Measurements from ENCODE around the gene MSLN.

The MSLN gene

DNA sequence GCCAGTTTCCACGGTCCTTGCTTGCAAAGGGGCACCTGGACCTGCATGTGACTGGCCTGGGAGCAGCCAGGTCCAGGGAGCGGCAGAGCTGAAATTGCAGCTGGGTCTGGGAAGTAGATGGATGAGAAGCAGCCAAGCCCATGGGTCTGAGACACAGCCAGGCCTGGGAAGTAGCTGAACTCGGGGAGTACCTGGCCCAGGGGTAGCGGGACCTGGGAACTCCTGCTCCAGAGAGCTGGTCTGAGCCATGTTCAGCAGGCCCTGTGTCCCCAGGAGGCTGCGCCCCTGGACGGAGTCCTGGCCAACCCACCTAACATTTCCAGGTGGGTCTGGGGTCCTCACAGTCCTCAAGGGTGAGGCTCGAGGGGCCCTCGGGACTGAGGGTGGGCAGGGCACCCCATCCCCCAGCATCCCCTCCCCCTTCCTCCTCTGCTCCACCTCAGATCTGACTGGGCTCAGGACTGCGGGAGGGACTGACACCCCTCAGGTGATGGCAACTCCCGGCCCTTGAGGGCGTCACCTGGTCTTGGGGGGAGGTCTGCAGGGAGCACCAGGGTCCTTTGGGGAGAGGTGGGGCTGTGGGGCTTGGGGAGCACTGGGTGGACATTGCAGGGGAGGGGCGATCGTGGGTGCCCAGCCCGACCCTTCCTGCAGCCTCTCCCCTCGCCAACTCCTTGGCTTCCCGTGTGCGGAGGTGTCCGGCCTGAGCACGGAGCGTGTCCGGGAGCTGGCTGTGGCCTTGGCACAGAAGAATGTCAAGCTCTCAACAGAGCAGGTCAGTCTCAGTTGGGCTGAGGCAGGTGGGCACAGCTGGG lies 3.0 kb downstream of the MSLN start:
- DNase-seq (ENCODE audit: low spot score), result no peak

GRCh38 chr16:764184-764750 lies 3.7 kb downstream of the MSLN start:
- TF ChIP-seq, protein P1, sequence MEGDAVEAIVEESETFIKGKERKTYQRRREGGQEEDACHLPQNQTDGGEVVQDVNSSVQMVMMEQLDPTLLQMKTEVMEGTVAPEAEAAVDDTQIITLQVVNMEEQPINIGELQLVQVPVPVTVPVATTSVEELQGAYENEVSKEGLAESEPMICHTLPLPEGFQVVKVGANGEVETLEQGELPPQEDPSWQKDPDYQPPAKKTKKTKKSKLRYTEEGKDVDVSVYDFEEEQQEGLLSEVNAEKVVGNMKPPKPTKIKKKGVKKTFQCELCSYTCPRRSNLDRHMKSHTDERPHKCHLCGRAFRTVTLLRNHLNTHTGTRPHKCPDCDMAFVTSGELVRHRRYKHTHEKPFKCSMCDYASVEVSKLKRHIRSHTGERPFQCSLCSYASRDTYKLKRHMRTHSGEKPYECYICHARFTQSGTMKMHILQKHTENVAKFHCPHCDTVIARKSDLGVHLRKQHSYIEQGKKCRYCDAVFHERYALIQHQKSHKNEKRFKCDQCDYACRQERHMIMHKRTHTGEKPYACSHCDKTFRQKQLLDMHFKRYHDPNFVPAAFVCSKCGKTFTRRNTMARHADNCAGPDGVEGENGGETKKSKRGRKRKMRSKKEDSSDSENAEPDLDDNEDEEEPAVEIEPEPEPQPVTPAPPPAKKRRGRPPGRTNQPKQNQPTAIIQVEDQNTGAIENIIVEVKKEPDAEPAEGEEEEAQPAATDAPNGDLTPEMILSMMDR (IDR thresholded peaks at IDR 0.05), result no peak
- DNase-seq (ENCODE audit: low spot score), result no peak
- H3K27ac ChIP-seq, result no peak overlapping the region
- H3K4me3 ChIP-seq, result no peak overlapping the region

More for the DNA sequence above, 3.0 kb downstream of the MSLN start:
- no peak overlapping the region for H3K4me3 ChIP-seq
- no peak overlapping the region for H3K27ac ChIP-seq
- TF ChIP-seq, protein P1 (IDR thresholded peaks at IDR 0.05), result no peak

GRCh38 chr16:764848-765487 lies 4.4 kb downstream of the MSLN start:
- DNase-seq (ENCODE audit: low spot score), result no peak
- H3K4me3 ChIP-seq, result no peak overlapping the region
- TF ChIP-seq, protein P1 (IDR thresholded peaks at IDR 0.05), result no peak
- H3K27ac ChIP-seq, result no peak overlapping the region

DNA sequence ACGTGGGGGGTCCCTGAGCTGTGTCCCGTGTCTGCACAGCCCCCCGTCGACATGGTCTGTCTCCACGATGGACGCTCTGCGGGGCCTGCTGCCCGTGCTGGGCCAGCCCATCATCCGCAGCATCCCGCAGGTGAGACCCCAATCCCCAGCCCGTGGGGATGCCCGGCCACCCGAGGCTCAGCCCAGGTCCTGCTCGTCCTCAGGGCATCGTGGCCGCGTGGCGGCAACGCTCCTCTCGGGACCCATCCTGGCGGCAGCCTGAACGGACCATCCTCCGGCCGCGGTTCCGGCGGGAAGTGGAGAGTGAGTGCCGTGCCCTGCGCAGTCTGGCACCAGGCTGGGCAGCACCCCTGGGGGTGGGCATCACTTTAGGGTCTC lies 4.9 kb downstream of the MSLN start:
- no peak overlapping the region for H3K4me3 ChIP-seq
- no peak for DNase-seq (ENCODE audit: low spot score)
- no peak overlapping the region for H3K27ac ChIP-seq
- TF ChIP-seq, protein P1 (IDR thresholded peaks at IDR 0.05), result no peak

GRCh38 chr16:766008-766819 lies 5.7 kb downstream of the MSLN start:
- Histone ChIP-seq H3K4me3 (no peak overlapping the region), H3K27ac (no peak overlapping the region)
- TF ChIP-seq, protein P1 (IDR thresholded peaks at IDR 0.05), result no peak
- DNase-seq (ENCODE audit: low spot score), result no peak

DNA sequence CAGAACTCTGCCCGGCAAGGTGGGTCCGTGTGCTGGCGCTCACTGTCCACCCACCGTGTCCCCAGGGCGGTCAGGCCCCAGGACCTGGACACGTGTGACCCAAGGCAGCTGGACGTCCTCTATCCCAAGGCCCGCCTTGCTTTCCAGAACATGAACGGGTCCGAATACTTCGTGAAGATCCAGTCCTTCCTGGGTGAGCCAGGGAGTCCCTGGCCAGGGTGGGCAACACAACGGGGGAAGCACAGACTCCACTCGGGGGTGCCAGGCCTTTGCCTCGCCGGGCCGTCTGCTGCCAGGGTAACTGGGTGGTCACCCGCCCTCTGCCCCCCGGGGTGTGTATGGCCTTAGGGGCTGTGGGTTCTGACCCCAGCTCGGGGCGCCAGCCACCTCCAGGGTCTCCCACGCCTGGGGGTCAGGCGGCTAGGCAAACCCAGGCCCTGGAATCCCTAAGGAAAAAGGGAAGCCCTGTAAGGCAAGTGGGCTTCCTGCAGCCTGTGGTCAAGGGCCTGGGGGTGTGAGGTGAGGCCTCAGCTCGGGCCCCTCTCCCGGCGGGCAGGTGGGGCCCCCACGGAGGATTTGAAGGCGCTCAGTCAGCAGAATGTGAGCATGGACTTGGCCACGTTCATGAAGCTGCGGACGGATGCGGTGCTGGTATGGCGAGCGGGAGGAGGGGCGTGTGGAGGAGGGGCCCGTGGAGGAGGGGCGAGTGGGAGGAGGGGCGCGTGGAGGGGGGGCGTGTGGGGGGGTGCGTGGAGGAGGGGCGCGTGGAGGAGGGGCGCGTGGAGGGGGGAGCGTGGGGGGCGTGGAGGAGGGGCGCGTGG lies 6.5 kb downstream of the MSLN start:
- DNase-seq (ENCODE audit: low spot score), result no peak
- H3K27ac ChIP-seq, result no peak overlapping the region
- no peak overlapping the region for H3K4me3 ChIP-seq
- TF ChIP-seq, protein P1 (IDR thresholded peaks at IDR 0.05), result no peak

Data from coronary artery (tissue), 2 donors.